Endothelial cell of umbilical vein (primary cell): Measurements from ENCODE around the gene FER.

Experiments used
- EZH2 ChIP-seq: IDR thresholded peaks from 2 replicates; pipeline ENCODE4 v1.6.1; 2012; ENCODE audit warnings: borderline replicate concordance, low read depth, mild to moderate bottlenecking, moderate library complexity, low read length, inconsistent platforms; ENCODE audit not compliant: severe bottlenecking
- POLR2A ChIP-seq: IDR thresholded peaks from 2 replicates; pipeline ENCODE4 v1.6.1; 2012; ENCODE audit warnings: low read depth, mild to moderate bottlenecking, control low read depth, low read length
- TF ChIP-seq, protein P1 (sequence below), 2 donors: IDR thresholded peaks; 1 replicate in 1 of 2; 2 replicates in 1 of 2; pipeline ENCODE4 v1.5.1; 2011; ENCODE audit warnings: low read length in 2 of 2, mild to moderate bottlenecking in 2 of 2, moderate library complexity in 2 of 2, control low read depth in 1 of 2, inconsistent platforms in 1 of 2, low read depth in 1 of 2; ENCODE audit not compliant: insufficient read depth in 1 of 2; ENCODE audit errors: extremely low read depth in 1 of 2

DNA sequence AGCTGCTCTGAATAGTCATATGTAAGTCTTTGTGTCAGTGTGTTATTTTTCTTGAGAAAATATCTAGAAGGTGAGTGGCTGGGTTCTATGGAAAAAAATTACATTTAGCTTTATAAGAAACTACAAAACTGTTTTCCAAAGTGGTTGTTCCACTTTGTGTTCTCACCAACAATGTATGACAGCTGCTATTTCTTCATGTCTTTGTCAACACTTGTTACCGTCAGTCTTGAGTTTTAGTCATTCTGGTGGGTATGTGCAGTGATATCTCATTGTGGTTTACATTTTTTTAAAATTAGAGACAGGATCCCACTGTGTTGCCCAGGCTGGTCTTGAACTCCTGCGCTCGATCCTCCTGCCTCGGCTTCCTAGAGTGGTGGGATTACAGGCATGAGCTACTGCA, 415.6 kb downstream of the FER start:
- no peak for TF ChIP-seq POLR2A
- TF ChIP-seq, protein P1, sequence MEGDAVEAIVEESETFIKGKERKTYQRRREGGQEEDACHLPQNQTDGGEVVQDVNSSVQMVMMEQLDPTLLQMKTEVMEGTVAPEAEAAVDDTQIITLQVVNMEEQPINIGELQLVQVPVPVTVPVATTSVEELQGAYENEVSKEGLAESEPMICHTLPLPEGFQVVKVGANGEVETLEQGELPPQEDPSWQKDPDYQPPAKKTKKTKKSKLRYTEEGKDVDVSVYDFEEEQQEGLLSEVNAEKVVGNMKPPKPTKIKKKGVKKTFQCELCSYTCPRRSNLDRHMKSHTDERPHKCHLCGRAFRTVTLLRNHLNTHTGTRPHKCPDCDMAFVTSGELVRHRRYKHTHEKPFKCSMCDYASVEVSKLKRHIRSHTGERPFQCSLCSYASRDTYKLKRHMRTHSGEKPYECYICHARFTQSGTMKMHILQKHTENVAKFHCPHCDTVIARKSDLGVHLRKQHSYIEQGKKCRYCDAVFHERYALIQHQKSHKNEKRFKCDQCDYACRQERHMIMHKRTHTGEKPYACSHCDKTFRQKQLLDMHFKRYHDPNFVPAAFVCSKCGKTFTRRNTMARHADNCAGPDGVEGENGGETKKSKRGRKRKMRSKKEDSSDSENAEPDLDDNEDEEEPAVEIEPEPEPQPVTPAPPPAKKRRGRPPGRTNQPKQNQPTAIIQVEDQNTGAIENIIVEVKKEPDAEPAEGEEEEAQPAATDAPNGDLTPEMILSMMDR (IDR thresholded peaks at IDR 0.05; ENCODE audit: extremely low read depth in 1 of 2, insufficient read depth in 1 of 2, low read depth in 1 of 2, low read length in 2 of 2) = no peak
- TF ChIP-seq EZH2 = no peak
